B cell (primary cell): ENCODE results near the gene PRSS36. TPM values are rescaled to one million over a fixed set of nuclear protein-coding genes. Genes with fewer than 3 reads are reported as not detected.

Experiments
- ATAC-seq: fragments of 200-7000 bp; cut with Tn5 transposase; one replicate; pipeline ENCODE4 v1.10.0; 2021; ENCODE audit warnings: low read depth, mild to moderate bottlenecking, moderate number of reproducible peaks, moderate library complexity
- CTCF ChIA-PET: fragments of 350-600 bp; sonication (Branson Sonifier 250); formaldehyde crosslinking; loops from one replicate; lab custom pipeline; 2021; ENCODE audit warnings: antibody characterized with exemption, inconsistent platforms; lab: Charles Lee
- POLR2A ChIA-PET: fragments of 350-600 bp; sonication (Branson Sonifier 250); formaldehyde crosslinking; loops from one replicate; lab custom pipeline; 2021; ENCODE audit warnings: antibody characterized with exemption; lab: Charles Lee
- DNase-seq: peaks from one replicate; pipeline ENCODE4 v3.0.0; 2013
- H2AFZ ChIP-seq: 2 replicates; pipeline ENCODE4 v1.6.1; 2012; ENCODE audit warnings: mild to moderate bottlenecking, low read depth, low read length; ENCODE audit not compliant: insufficient read depth, poor library complexity, severe bottlenecking
- H3K27ac ChIP-seq, 2 donors: 1 replicate in 1 of 2; 2 replicates in 1 of 2; pipeline ENCODE4 v1.5.1; 2012 to 2013; ENCODE audit warnings: low read length in 2 of 2, mild to moderate bottlenecking in 2 of 2, moderate library complexity in 1 of 2
- H3K27me3 ChIP-seq, 4 experiments: fragments of 200-600 bp in 1 of 4; sonication (generic) in 1 of 4; replicated peaks in 1 of 4; 1 replicate in 2 of 4; 2 replicates in 2 of 4; pipeline versions ENCODE4 v1.6.1 to v1.7.0; 2013 to 2016; ENCODE audit warnings: low read length in 3 of 4, mild to moderate bottlenecking in 2 of 4, mixed read lengths in 1 of 4, moderate library complexity in 1 of 4; ENCODE audit not compliant: insufficient read depth in 4 of 4, control insufficient read depth in 3 of 4; ENCODE audit errors: control extremely low read depth in 1 of 4
- H3K36me3 ChIP-seq, 2 experiments: replicated peaks in 1 of 2; 1 replicate in 1 of 2; 2 replicates in 1 of 2; pipeline versions ENCODE4 v1.6.1 to v1.7.1; 2013; ENCODE audit warnings: low read length in 1 of 2; ENCODE audit not compliant: insufficient read depth in 2 of 2, control insufficient read depth in 1 of 2; ENCODE audit errors: control extremely low read depth in 1 of 2, extremely low read depth in 1 of 2
- H3K4me1 ChIP-seq, 2 donors: fragments of 200-600 bp in 1 of 2; sonication (generic) in 1 of 2; 1 replicate in 1 of 2; 2 replicates in 1 of 2; pipeline versions ENCODE4 v1.5.1 to v1.6.1; 2013 to 2017; ENCODE audit warnings: low read length in 2 of 2; ENCODE audit not compliant: control insufficient read depth in 2 of 2, insufficient read depth in 2 of 2
- H3K4me2 ChIP-seq: replicated peaks from 2 replicates; pipeline ENCODE3; 2012; ENCODE audit warnings: mild to moderate bottlenecking, low read depth, low read length; ENCODE audit not compliant: poor library complexity, severe bottlenecking
- H3K4me3 ChIP-seq, 5 experiments: fragments of 200-600 bp in 1 of 5; sonication (generic) in 1 of 5; 1 replicate in 3 of 5; 2 replicates in 2 of 5; pipeline versions ENCODE4 v1.5.1 to v1.7.0; 2011 to 2016; ENCODE audit warnings: low read length in 4 of 5, mild to moderate bottlenecking in 4 of 5, low read depth in 2 of 5, control low read depth in 1 of 5, moderate library complexity in 1 of 5; ENCODE audit not compliant: insufficient read depth in 1 of 5; ENCODE audit errors: control extremely low read depth in 1 of 5, extremely low read depth in 1 of 5
- H3K79me2 ChIP-seq: fragments of 200-600 bp; sonication (generic); one replicate; pipeline ENCODE4 v1.6.0; 2016; ENCODE audit warnings: low read length; ENCODE audit not compliant: control insufficient read depth, insufficient read depth
- H3K9ac ChIP-seq: fragments of 200-600 bp; sonication (generic); 2 replicates; pipeline ENCODE4 v1.6.1; 2017; ENCODE audit warnings: mild to moderate bottlenecking, low read length, moderate library complexity
- H3K9me3 ChIP-seq, 3 donors: one replicate each; pipeline versions ENCODE4 v1.6.1 to v1.7.1; 2013; ENCODE audit warnings: low read length in 2 of 3; ENCODE audit not compliant: control insufficient read depth in 2 of 3, insufficient read depth in 1 of 3; ENCODE audit errors: control extremely low read depth in 1 of 3
- H4K20me1 ChIP-seq: 2 replicates; pipeline ENCODE4 v1.6.0; 2012; ENCODE audit warnings: mild to moderate bottlenecking, low read length; ENCODE audit not compliant: insufficient read depth, control insufficient read depth, poor library complexity, severe bottlenecking
- H3K27ac Mint-ChIP-seq: one replicate; pipeline ENCODE4 v1.8.0; 2021; ENCODE audit warnings: mixed read lengths
- H3K27me3 Mint-ChIP-seq: one replicate; pipeline ENCODE4 v1.8.0; 2021; ENCODE audit warnings: mixed read lengths
- H3K4me1 Mint-ChIP-seq: one replicate; pipeline ENCODE4 v1.8.0; 2021; ENCODE audit warnings: mixed read lengths
- H3K4me3 Mint-ChIP-seq: one replicate; pipeline ENCODE4 v1.8.0; 2021; ENCODE audit warnings: mixed read lengths
- H3K9me3 Mint-ChIP-seq: one replicate; pipeline ENCODE4 v1.8.0; 2022; ENCODE audit warnings: mixed read lengths; ENCODE audit not compliant: insufficient read depth
- CTCF ChIP-seq: fragments of 200-600 bp; IDR thresholded peaks from one replicate; pipeline ENCODE4 v1.8.0; 2022; ENCODE audit warnings: antibody characterized with exemption, mild to moderate bottlenecking
- EZH2 ChIP-seq: IDR thresholded peaks from 2 replicates; pipeline ENCODE4 v1.6.1; 2012; ENCODE audit warnings: borderline replicate concordance, low read depth, mild to moderate bottlenecking, moderate library complexity, low read length; ENCODE audit not compliant: insufficient read depth, poor library complexity, severe bottlenecking
- WGBS: methylation state at CpG from one replicate; pipeline ENCODE4 v1.1.5; 2013; ENCODE audit warnings: missing lambda C conversion rate; ENCODE audit not compliant: insufficient coverage; 5-methylcytosine and 5-hydroxymethylcytosine counted together
- intact Hi-C: fragments of 100-400 bp; cut with micrococcal nuclease; formaldehyde crosslinking; loops from one replicate; pipeline ENCODE4 v1.10.0; 2022
- polyA plus RNA-seq: library from polyadenylated mRNA; depleted of rRNA; stranded (reverse); fragments of >200 nt; gene quantifications from 2 replicates; pipeline ENCODE4 v1.2.3, GENCODE V29; 2012
- total RNA-seq, 2 donors: library from RNA; stranded (reverse); fragments of 120-200 nt in 1 of 2; gene quantifications; 1 replicate in 1 of 2; 2 replicates in 1 of 2; pipeline versions ENCODE4 v1.2.3 to v1.2.4, GENCODE V29; 2013 to 2022

Gene PRSS36
- total and polyA plus RNA-seq, 2 donors (not counting 1 experiment from before 2014, with no cell fraction given), result 1.0 to 1.6 TPM

- H3K4me3 Mint-ChIP-seq, result peak overlapping the region; percentile 99
Observed at GRCh38 chr16:31179219-31179746, 29.4 kb upstream of the PRSS36 start.

More at GRCh38 chr16:31179219-31179746, 29.4 kb upstream of the PRSS36 start:
- Mint-ChIP-seq H3K27ac (peak overlapping the region; percentile 100), H3K27me3 (no peaks in the 10 kb centered on the region), H3K4me1 (peaks cover 55% of the 10 kb centered on the region), H3K9me3 (no peaks in the 10 kb centered on the region)
- peak overlapping the region; percentile 90 to 93 for H3K27ac ChIP-seq
- no peaks in the 10 kb centered on the region for H3K9me3 ChIP-seq
- no peak for TF ChIP-seq CTCF
- no peak for TF ChIP-seq EZH2
- H3K36me3 ChIP-seq, result peaks cover 7 to 22% of the 10 kb centered on the region in 2 experiments
- H3K4me3 ChIP-seq, result peak overlapping the region; percentile 58 to 98 (median 91)
- H3K9ac ChIP-seq, result peak overlapping the region; percentile 96
- H2AFZ ChIP-seq, result peak overlapping the region; percentile 96
- peak overlapping the region; percentile 87 for H3K4me2 ChIP-seq
- peaks cover 38% of the 10 kb centered on the region for H4K20me1 ChIP-seq
- no peak for ATAC-seq
- ChIA-PET CTCF (interaction anchor here (0.6 to 2.3 kb wide), 8 partner anchors 18 to 329 kb away, joined by 3 to 17 read pairs (median 4); partner anchors contain the start of genes KAT8, PYCARD and RUSF1), POLR2A (interaction anchor here (0.6 to 3.3 kb wide), 21 partner anchors 14 to 694 kb away, joined by 3 to 44 read pairs (median 5); partner anchors contain the start of genes ITGAM, KAT8, PYCARD and PYDC1)
- WGBS, result 2% methylated on average over 25 of the region's 27 CpGs
- intact Hi-C loops, result loop anchor here (1.0 kb wide), 1 partner anchor 146 kb away; the partner anchor contains the start of gene STX4
- peaks cover 57% of the 10 kb centered on the region for H3K79me2 ChIP-seq
- peak; percentile 64 for DNase-seq
- peaks cover 41 to 56% of the 10 kb centered on the region in 2 donors for H3K4me1 ChIP-seq
- no peaks in the 10 kb centered on the region for H3K27me3 ChIP-seq
